Stimulated activated CD4-positive, alpha-beta T cell treated with anti-CD3 and anti-CD28 coated beads, Interleukin-4, amount 100 ng/mL, for 24 hours (primary cell): ENCODE results near the gene NBEA.

Experiments used
- DNase-seq: peaks from one replicate; pipeline ENCODE4 v3.0.0-alpha.2; 2020

Gene NBEA

GRCh38 chr13:35478271-35479037 lies 536.4 kb downstream of the NBEA start:
- DNase-seq: no peak

DNA sequence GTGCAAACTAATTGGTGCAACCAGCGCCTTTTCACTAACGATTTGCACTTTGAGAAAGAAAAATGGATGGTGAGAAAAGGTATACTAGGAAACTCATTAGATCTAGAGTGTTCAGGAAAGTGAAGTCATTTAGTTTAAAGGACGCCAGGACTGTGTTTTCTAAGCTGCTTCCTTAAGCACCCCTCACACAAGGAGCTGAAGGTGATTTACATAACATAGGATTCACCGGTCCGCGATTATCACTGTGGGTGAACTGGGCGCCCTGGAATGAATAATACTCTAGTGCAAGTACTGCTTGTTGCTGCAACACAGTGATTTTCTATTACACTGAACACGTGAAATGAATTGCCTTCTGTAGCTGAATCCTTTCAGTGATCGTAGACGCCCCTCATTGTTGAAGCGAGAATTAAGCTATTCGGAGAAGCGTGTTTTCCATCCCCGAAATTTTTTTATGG lies 537.0 kb downstream of the NBEA start:
- no peak for DNase-seq

GRCh38 chr13:35479706-35480105 lies 537.6 kb downstream of the NBEA start:
- DNase-seq: no peak

- no peak for DNase-seq
Observed at GRCh38 chr13:35480346-35480745, 538.3 kb downstream of the NBEA start.

- DNase-seq: no peak
Observed at GRCh38 chr13:35481777-35482176, 539.7 kb downstream of the NBEA start.

GRCh38 chr13:35482527-35482926 lies 540.5 kb downstream of the NBEA start:
- no peak for DNase-seq

- no peak for DNase-seq
Observed at GRCh38 chr13:35483761-35484160, 541.7 kb downstream of the NBEA start.

- no peak for DNase-seq
Observed at GRCh38 chr13:35484384-35484783, 542.3 kb downstream of the NBEA start.

DNA sequence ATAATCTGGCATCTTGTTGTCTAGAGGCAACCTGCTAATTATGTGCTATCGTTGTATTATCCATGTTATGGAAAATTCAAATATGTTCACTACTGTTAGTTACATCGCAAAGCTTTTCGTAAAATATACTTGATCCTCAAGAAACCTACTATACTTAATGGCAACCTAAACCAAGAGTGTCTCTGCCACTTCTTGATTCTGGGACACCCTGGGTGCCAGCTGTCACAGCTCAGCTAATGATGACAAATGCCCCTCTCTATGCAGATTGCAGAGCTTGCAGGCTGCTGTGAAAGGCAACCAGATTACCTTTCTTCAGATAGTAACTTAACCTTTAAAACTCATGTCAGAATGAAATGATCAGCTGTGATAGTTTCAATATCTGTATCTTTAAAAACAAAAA lies 543.4 kb downstream of the NBEA start:
- DNase-seq: no peak

DNA sequence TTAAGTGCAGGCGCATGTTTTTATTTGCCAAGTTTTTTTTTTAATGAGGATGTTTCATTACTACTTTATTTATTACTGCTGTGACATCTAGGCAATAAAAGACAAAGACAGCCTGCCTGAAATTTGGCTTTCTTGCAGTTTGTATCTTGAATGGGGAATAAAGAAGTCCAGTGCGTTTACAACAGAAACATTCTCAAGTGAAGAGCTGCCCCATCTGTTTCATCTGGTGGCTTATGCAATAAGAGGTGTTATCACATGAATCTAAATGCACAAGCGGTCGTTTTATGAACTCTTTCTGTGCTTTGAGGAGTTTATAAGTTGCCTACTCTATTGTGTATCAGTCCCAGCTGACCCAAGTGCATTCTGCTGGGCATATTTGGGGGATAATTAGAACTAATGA lies 547.0 kb downstream of the NBEA start:
- DNase-seq: no peak

GRCh38 chr13:35496006-35496405 lies 553.9 kb downstream of the NBEA start:
- no peak for DNase-seq

GRCh38 chr13:35496761-35497386 lies 554.8 kb downstream of the NBEA start:
- no peak for DNase-seq

DNA sequence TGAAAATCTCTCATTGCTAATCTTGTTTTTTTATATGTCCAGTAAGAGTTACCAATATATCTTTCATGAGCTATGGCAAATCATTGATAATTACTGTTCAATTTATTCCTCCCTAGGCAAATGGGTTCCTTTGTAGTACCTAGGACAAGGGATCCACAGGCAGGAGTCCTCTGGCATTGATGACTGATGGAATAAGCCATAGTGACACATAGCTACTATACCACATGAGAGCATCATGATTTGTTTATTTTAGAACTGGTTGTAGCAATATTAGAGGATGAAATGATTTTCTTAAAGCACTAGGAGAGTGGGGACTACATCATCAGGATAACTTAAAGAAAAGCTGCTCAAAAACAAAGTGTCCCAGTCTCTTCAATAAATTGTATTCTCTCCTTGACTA lies 556.2 kb downstream of the NBEA start:
- DNase-seq: no peak

GRCh38 chr13:35499196-35499662 lies 557.2 kb downstream of the NBEA start:
- no peak for DNase-seq

DNA sequence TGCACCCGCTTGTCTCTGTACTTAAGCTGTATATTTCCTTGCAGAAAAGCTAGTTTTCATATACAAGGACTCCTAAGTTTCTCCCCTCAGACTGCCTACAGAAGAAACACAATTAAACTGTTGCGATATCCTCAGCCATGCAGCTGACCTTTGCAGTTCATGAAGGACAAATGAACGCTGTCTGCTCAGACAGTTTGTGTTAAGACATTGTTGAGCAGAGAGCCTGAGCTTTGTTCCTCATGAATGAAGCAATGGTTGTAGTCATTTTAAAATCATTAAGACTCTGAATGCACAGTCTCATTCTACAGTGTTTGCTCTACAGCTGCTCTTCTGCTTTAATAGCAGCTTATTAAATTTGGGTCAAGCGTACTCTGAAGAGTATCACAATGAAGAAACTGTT lies 557.6 kb downstream of the NBEA start:
- no peak for DNase-seq

- DNase-seq: no peak
Observed at GRCh38 chr13:35500144-35500543, 558.1 kb downstream of the NBEA start.

- DNase-seq: no peak
Observed at GRCh38 chr13:35501661-35502235, 559.7 kb downstream of the NBEA start.

GRCh38 chr13:35502456-35502855 lies 560.4 kb downstream of the NBEA start:
- DNase-seq: no peak

- no peak for DNase-seq
Observed at GRCh38 chr13:35512271-35512920, 570.3 kb downstream of the NBEA start.

DNA sequence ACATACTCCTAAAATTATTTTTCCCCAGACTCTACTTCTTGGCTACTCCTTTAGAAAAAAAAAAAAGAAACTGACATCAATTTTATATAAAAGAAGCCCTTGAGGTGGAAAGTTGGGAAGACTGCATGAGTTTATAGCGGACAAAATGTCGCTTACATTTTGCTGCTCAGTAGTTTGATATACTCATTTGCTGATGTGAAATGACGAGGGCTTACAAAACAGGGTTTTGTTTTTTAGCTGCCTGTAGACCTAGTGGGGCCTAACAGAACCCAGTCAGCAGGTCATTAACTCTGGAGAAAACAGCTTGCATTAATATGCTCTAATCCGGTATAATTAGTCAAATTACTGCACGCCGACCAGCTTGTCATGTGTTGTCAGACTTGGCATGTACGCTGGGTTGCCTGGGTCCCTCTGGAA lies 572.0 kb downstream of the NBEA start:
- DNase-seq: no peak

DNA sequence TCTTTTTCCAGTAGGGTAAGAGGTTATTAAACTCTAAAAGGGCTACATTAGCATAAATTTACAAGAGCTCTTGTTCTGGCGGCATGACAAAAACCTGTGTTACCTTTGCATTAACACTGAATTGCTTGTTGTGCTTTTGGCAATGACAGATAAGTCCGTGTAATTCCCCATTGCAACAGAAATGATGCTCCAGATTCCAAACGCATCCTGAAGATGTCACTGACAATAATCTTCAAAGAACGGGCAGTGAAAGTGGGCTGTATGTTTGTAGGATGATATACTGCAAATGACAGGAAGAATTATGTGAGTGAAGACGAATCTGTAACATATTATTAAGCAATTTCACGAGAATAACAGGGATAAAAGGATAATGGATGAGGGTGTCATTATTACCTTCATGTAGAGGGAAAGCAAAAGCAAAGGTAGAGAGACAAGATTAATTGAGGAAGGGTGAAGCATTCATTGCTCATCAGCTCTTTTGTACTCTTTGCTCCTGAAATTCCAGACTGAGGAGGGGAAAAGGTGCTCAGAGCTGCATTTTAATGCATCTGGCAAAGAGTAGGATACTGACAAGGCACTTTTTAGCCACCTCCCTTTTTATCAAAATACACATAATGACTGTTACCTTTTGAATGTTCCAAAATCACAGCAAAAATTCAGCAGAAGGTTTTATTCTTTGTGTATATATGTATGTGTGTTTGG lies 572.9 kb downstream of the NBEA start:
- no peak for DNase-seq

DNA sequence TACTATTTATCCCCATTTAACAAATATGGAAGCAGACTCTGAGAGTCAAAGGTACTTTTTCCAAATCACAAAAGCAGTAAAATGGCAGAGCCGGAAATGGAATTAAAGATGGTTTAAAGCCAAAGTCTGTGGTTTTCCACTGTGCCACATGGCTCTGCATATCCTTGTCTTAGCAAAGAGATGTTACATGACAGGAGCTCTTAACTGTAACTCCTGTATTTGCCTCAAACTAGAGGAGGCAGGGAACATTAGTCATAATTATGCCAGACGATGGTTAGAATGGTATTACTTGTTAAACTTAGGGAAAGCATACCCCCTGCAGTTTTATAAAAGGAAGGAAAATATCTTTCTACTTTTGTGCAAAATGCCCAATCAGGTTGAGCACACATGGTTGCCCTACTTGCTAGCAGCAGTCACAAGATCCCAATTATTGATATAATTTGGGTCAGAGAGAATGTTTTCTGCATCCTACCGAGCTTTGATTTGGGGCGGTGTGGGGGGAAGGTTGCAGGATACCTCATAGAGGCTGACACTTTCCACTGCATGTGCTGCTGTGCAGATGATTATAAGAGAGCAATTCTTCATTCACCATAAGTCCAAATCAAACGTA lies 576.4 kb downstream of the NBEA start:
- no peak for DNase-seq

- no peak for DNase-seq
Observed at GRCh38 chr13:35524171-35524570, 582.1 kb downstream of the NBEA start.
